Panc1 (cell line): ENCODE data around the gene OXCT1.

Experiments
- POLR2AphosphoS5 ChIP-seq: IDR thresholded peaks from 2 replicates; pipeline ENCODE4 v1.6.1; 2012; ENCODE audit warnings: mild to moderate bottlenecking, low read depth, low read length, moderate library complexity
- REST ChIP-seq, 2 experiments: IDR thresholded peaks; 2 replicates each; pipeline ENCODE4 v1.6.1; 2011 to 2012; ENCODE audit warnings: low read depth in 2 of 2, control low read depth in 1 of 2, low read length in 1 of 2, mild to moderate bottlenecking in 1 of 2, moderate library complexity in 1 of 2; ENCODE audit not compliant: insufficient read depth in 1 of 2
- SIN3A ChIP-seq: IDR thresholded peaks from 2 replicates; pipeline ENCODE4 v1.6.1; 2012; ENCODE audit warnings: low read depth, mild to moderate bottlenecking, low read length, moderate library complexity, borderline replicate concordance; ENCODE audit not compliant: insufficient read depth
- TF ChIP-seq, protein P1 (sequence below): fragments of 450-650 bp; IDR thresholded peaks from 2 replicates; pipeline ENCODE4 v1.5.1; 2017; ENCODE audit warnings: mild to moderate bottlenecking

DNA sequence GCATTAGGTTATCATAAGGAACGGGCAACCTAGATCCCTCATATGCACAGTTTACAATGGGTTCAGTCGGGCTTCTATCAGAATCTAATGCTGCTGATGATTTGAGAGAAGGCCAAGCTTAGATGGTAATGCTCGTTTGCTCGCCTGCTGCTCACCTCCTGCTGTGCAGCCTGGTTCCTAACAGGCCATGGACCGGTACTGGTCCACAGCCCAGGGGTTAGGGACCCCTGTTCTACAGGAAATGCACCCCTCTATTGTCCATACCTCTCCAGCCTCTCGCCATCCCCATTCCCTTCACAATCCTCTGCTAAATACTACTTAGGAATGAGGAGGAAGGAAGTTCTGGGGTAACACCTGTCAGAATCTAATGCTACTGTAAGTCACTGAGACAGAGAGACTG is 75.1 kb downstream of the OXCT1 start:
- TF ChIP-seq, protein P1, sequence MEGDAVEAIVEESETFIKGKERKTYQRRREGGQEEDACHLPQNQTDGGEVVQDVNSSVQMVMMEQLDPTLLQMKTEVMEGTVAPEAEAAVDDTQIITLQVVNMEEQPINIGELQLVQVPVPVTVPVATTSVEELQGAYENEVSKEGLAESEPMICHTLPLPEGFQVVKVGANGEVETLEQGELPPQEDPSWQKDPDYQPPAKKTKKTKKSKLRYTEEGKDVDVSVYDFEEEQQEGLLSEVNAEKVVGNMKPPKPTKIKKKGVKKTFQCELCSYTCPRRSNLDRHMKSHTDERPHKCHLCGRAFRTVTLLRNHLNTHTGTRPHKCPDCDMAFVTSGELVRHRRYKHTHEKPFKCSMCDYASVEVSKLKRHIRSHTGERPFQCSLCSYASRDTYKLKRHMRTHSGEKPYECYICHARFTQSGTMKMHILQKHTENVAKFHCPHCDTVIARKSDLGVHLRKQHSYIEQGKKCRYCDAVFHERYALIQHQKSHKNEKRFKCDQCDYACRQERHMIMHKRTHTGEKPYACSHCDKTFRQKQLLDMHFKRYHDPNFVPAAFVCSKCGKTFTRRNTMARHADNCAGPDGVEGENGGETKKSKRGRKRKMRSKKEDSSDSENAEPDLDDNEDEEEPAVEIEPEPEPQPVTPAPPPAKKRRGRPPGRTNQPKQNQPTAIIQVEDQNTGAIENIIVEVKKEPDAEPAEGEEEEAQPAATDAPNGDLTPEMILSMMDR, result no peak
- TF ChIP-seq POLR2AphosphoS5, result no peak
- no peak for TF ChIP-seq SIN3A
- TF ChIP-seq REST (IDR thresholded peaks at IDR 0.05; ENCODE audit: insufficient read depth in 1 of 2, low read depth in 2 of 2, low read length in 1 of 2), result no peak
